Effector memory CD4-positive, alpha-beta T cell (primary cell): ENCODE data around the gene VIT.
"Not testable (repeated sequence)": the region's sequence is repeated elsewhere in the genome, so short reads cannot be mapped to it uniquely, and the experiment has no call there.

Experiments
- DNase-seq, 3 donors: peaks; one replicate each; pipeline ENCODE4 v3.0.0-alpha.2; 2020
- H3K27ac ChIP-seq: 2 replicates; pipeline ENCODE4 v1.7.0; 2013; ENCODE audit warnings: mild to moderate bottlenecking, low read length, moderate library complexity; ENCODE audit not compliant: insufficient read depth, poor library complexity, severe bottlenecking
- H3K27me3 ChIP-seq: replicated peaks from 2 replicates; pipeline ENCODE4 v1.7.0; 2013; ENCODE audit warnings: mild to moderate bottlenecking, low read length; ENCODE audit not compliant: insufficient read depth, control insufficient read depth, poor library complexity, severe bottlenecking
- H3K36me3 ChIP-seq: 2 replicates; pipeline ENCODE4 v1.7.0; 2013; ENCODE audit warnings: mild to moderate bottlenecking, low read length, moderate library complexity; ENCODE audit not compliant: control insufficient read depth, insufficient read depth
- H3K4me1 ChIP-seq: 2 replicates; pipeline ENCODE4 v1.7.0; 2013; ENCODE audit warnings: low read length, mild to moderate bottlenecking; ENCODE audit not compliant: control insufficient read depth, insufficient read depth, poor library complexity, severe bottlenecking
- H3K4me3 ChIP-seq: 2 replicates; pipeline ENCODE4 v1.7.0; 2013; ENCODE audit warnings: low read length, low read depth, mild to moderate bottlenecking; ENCODE audit not compliant: insufficient read depth, poor library complexity, severe bottlenecking
- H3K9me3 ChIP-seq: 2 replicates; pipeline ENCODE4 v1.7.0; 2013; ENCODE audit warnings: mild to moderate bottlenecking, low read length, moderate library complexity; ENCODE audit not compliant: control insufficient read depth

The VIT gene

DNA sequence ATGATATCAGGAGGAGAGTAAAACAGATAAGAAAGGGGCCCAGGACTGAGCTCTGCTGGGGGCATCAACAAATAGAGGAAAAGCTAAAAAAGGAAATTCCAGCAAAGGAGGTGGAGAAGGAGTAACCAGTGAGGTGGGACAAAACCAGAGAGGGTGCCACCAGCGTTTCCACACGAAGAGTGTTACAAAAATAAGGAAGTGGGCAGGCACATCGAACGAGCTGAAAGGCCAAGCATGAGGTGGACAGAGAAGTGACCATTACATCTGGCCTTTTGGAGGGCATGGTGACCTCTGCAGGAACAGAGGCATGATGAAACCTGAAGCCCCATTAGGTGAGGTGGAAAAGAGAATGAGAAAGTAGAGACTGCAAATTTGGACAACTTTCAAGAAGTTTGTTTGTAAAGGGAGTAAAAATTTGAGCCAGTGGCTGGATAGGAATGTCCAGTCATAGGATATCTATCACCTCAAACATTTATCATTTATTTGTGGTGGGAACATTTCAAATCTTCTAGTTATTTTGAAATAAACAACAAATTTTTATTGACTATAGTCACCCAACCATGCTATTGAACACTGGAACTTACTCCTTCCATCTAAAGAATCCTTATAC, 18.4 kb upstream of the VIT start:
- Histone ChIP-seq H3K4me3 (no peak overlapping the region), H3K27me3 (no peaks in the 10 kb centered on the region), H3K36me3 (no peaks in the 10 kb centered on the region), H3K4me1 (no peaks in the 10 kb centered on the region), H3K27ac (no peak overlapping the region), H3K9me3 (no peaks in the 10 kb centered on the region)
- no peak for DNase-seq

DNA sequence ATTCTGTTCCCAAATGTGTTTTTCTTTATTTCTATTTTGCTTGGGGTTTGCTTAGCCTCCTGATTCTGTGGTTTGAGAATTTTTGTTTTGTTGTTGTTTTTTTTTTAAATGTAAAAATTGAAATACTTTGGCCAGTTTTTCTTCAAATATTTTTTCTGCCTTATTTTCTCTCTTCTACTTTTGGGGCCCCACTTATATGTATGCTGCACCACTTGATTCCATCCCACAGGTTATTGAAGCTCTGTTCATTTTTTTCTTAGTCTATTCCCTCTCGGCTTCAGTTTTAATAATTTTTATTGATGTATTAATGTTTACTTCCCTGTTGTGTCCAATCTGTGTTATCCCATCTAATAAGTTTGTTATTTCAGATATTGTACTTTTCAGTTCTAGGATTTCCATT, 17.7 kb upstream of the VIT start:
- Histone ChIP-seq H3K27me3 (no peaks in the 10 kb centered on the region), H3K4me1 (no peaks in the 10 kb centered on the region)
- DNase-seq, result no peak

DNA sequence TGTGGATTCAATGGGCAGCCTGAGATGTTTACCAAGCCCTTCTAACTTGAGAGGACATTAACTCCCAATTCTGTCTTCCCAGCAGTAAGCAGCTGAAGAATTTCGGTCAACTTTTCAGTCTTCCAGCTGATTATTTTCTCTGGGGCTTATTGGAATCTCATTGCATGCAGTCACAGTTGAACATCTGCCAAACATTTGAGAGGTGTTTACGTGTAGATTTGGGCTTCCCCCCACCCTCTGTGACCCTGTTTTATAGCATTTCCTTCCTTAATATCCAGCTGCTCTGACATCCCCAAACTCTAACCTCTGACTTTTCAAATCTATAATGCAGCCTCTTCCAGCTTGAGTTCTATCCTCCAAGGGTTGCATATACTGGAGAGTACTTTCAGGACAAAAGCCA, 16.5 kb upstream of the VIT start:
- Histone ChIP-seq H3K27me3 (no peaks in the 10 kb centered on the region), H3K36me3 (no peaks in the 10 kb centered on the region), H3K9me3 (no peaks in the 10 kb centered on the region), H3K4me1 (no peaks in the 10 kb centered on the region), H3K27ac (no peak overlapping the region), H3K4me3 (no peak overlapping the region)
- no peak for DNase-seq

More for the DNA sequence above, 17.7 kb upstream of the VIT start:
- Histone ChIP-seq H3K9me3 (no peaks in the 10 kb centered on the region), H3K27ac (no peak overlapping the region), H3K4me3 (no peak overlapping the region), H3K36me3 (no peaks in the 10 kb centered on the region)

DNA sequence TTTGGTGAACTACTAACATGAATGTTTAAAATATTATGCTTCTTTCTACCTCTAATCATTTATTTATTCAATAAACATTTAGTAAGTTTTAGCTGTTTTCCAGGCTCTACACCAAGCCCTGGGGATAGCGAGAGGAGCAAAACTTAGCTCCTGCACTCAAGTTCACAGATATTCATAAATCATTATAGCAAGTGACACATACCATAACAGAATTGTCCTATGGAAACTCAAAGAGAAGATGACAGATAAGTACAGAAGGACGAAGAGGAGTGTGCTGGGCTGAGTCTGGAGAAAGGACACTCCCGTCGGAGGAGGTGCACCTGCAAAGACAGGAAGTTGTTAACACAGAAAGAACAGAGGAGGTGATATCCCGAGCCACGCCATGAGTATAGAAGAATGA, 13.9 kb upstream of the VIT start:
- Histone ChIP-seq H3K9me3 (no peaks in the 10 kb centered on the region), H3K4me1 (no peaks in the 10 kb centered on the region), H3K36me3 (no peaks in the 10 kb centered on the region), H3K27me3 (no peaks in the 10 kb centered on the region), H3K27ac (no peak overlapping the region), H3K4me3 (no peak overlapping the region)
- no peak for DNase-seq

DNA sequence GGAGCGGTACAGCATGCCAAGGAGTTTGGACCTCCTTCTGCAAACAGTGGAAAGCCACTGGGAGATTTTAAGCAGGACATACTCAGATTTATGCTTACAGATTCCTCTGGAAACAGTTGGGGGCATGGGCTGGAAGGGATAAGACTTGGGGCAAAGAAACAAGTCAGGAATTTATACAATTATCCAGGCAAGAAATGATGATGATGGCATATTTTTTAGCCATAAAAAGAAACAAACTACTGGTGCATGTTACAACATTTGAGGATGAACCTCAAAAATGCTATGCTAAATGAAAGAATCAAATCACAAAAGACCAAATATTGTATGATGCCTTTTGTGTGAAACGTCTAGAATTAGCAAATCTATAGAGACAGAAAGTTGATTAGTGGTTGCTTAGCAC, 13.5 kb upstream of the VIT start:
- H3K36me3 ChIP-seq, result no peaks in the 10 kb centered on the region

DNA sequence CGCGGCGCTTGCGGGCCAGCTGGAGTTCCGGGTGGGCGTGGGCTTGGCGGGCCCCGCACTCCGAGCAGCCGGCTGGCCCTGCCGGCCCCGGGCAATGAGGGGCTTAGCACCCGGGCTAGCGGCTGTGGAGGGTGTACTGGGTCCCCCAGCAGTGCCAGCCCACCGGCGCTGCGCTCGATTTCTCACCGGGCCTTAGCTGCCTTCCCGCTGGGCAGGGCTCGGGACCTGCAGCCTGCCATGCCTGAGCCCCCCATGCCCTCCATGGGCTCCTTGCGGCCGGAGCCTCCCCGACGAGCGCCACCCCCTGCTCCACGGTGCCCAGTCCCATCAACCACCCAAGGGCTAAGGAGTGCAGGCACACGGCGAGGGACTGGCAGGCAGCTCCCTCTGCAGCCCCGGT, 8.2 kb upstream of the VIT start:
- H3K4me3 ChIP-seq, DNase-seq, H3K9me3 ChIP-seq, H3K27me3 ChIP-seq, H3K4me1 ChIP-seq, H3K27ac ChIP-seq, H3K36me3 ChIP-seq: not testable (repeated sequence)

More for the DNA sequence above, 13.5 kb upstream of the VIT start:
- no peaks in the 10 kb centered on the region for H3K9me3 ChIP-seq
- H3K27me3 ChIP-seq, result no peaks in the 10 kb centered on the region
- no peak overlapping the region for H3K27ac ChIP-seq
- DNase-seq, result no peak
- H3K4me1 ChIP-seq, result no peaks in the 10 kb centered on the region
- H3K4me3 ChIP-seq, result no peak overlapping the region

DNA sequence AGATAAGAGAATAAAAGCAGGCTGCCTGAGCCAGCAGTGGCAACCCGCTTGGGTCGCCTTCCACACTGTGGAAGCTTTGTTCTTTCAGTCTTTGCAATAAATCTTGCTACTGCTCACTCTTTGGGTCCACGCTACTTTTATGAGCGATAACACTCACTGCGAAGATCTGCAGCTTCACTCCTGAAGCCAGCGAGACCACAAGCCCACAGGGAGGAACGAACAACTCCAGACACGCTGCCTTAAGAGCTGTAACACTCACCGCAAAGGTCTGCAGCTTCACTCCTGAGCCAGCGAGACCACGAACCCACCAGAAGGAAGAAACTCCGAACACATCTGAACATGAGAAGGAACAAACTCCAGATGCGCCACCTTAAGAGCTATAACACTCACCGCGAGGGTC, 7.5 kb upstream of the VIT start:
- H3K4me1 ChIP-seq, H3K36me3 ChIP-seq, H3K4me3 ChIP-seq, DNase-seq, H3K27ac ChIP-seq, H3K9me3 ChIP-seq, H3K27me3 ChIP-seq: not testable (repeated sequence)

DNA sequence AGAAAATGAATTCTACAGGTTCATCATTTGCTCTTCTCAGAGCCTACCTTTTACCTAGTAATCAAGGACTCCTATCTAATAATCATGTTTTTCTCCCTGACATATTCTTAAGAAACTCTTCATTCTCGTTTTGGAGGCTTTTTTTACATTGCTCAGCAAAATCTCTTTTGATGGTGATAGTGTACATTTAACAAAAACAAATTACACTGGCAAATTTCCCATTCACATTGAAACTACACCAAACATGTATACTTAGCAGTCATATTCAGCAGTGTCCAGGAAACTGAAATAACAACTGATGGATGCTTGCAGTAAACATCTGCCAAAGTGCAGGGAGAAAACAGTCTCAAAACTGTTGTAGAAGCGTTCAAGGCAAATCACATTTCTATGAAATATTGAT, 4.4 kb upstream of the VIT start:
- Histone ChIP-seq H3K9me3 (no peaks in the 10 kb centered on the region), H3K27ac (no peak overlapping the region), H3K36me3 (no peaks in the 10 kb centered on the region), H3K4me1 (no peaks in the 10 kb centered on the region), H3K4me3 (no peak overlapping the region), H3K27me3 (no peaks in the 10 kb centered on the region)
- DNase-seq, result no peak

DNA sequence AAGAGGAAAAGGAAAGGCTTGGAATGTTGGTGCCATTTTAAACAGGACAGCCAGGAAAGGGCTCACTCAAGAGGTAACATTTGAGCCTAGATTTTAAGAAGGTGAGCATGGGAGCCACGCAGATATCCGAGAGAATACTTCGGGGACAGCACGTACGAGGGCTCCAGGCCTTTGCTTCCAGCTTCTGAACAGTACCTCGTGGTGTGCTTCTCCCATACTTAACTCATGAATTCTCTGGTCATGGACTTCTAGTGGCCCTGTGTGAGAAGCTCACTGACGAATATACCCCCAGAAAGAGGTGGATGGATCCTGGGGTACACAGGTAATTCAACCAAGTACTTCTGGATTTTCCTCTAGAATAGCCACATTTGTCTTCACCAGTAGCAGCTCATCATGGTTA, 2.7 kb upstream of the VIT start:
- no peak for DNase-seq
- Histone ChIP-seq H3K9me3 (no peaks in the 10 kb centered on the region), H3K36me3 (no peaks in the 10 kb centered on the region), H3K4me1 (no peaks in the 10 kb centered on the region), H3K27me3 (no peaks in the 10 kb centered on the region), H3K4me3 (no peak overlapping the region), H3K27ac (no peak overlapping the region)

DNA sequence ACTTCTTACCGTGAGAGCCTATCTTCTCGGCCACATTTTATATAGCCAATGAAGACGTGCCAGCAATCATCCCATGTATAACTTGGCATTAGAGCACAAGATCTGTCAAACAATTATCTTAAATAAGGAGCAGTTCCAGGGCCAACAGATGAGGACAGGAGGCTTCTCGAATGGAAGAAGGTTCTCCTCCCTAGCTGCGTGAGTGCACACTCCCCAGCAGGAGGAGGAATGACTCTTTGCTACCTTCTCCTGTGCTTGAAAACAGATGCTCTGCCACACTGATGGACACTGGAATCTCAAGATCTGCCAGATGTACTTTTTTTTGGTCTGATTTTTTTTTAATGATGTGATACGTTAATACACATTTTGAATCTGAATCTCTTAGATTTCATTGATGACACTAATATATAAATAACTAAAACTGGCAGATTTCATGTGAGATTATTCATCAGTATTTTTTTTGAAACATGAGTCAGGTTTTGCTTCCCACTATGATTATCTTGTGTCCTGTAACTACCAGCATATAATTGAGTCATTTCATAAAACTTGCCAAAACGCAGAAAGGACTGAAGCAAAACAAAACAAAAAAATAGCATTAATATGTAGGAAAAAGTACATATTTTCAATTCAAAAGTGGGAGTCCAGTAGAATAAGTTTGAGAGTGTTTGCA, 626 bp upstream of the VIT start:
- no peaks in the 10 kb centered on the region for H3K4me1 ChIP-seq
- H3K9me3 ChIP-seq, result no peaks in the 10 kb centered on the region
- no peaks in the 10 kb centered on the region for H3K36me3 ChIP-seq
- H3K27ac ChIP-seq, result no peak overlapping the region
- no peak overlapping the region for H3K4me3 ChIP-seq
- no peaks in the 10 kb centered on the region for H3K27me3 ChIP-seq
- DNase-seq, result no peak
